Chondrocyte (in vitro differentiated cells): ENCODE results near the gene TBC1D14. TPM values are rescaled to one million over a fixed set of nuclear protein-coding genes. Genes with fewer than 3 reads are reported as not detected.
A peak's percentile ranks its signal among the peaks of the same experiment; 100 is the strongest.

Experiments
- DNase-seq: peaks from one replicate; pipeline ENCODE4 v3.0.0; 2021; ENCODE audit warnings: mixed read lengths, low spot score
- H3K27ac Mint-ChIP-seq: one replicate; pipeline ENCODE4 v1.8.0; 2021; ENCODE audit warnings: mild to moderate bottlenecking, moderate library complexity, mixed read lengths; ENCODE audit not compliant: unreplicated experiment
- H3K27me3 Mint-ChIP-seq: 2 replicates; pipeline ENCODE4 v1.8.0; 2021; ENCODE audit warnings: low read depth, mixed read lengths
- H3K36me3 Mint-ChIP-seq: 2 replicates; pipeline ENCODE4 v1.8.0; 2021; ENCODE audit warnings: low read depth, mixed read lengths
- H3K4me1 Mint-ChIP-seq: 2 replicates; pipeline ENCODE4 v1.8.0; 2021; ENCODE audit warnings: low read depth, mild to moderate bottlenecking, mixed read lengths
- H3K4me3 Mint-ChIP-seq: one replicate; pipeline ENCODE4 v1.8.0; 2021; ENCODE audit warnings: mild to moderate bottlenecking, moderate library complexity, mixed read lengths; ENCODE audit not compliant: unreplicated experiment
- H3K9me3 Mint-ChIP-seq: 2 replicates; pipeline ENCODE4 v1.8.0; 2021; ENCODE audit warnings: low read depth, mixed read lengths
- CTCF ChIP-seq: fragments of 200-600 bp; sonication (generic); IDR thresholded peaks from 2 replicates; pipeline ENCODE4 v1.5.0; 2021; ENCODE audit warnings: antibody characterized with exemption, mild to moderate bottlenecking, moderate library complexity
- total RNA-seq: library from RNA; stranded (reverse); gene quantifications from 3 replicates; pipeline ENCODE4 v1.2.1, GENCODE V29; 2021

The TBC1D14 gene
- total RNA-seq, 1 donor from 2014 or later, result 25.2 TPM

GRCh38 chr4:6996481-6996880, 86.9 kb downstream of the TBC1D14 start:
- H3K4me3 Mint-ChIP-seq, result no peak overlapping the region
- H3K36me3 Mint-ChIP-seq, result peaks cover 23% of the 10 kb centered on the region
- DNase-seq, result no peak
- H3K27ac Mint-ChIP-seq, result no peak overlapping the region
- no peaks in the 10 kb centered on the region for H3K9me3 Mint-ChIP-seq
- H3K4me1 Mint-ChIP-seq, result peaks cover 11% of the 10 kb centered on the region
- no peak for TF ChIP-seq CTCF
- H3K27me3 Mint-ChIP-seq, result no peaks in the 10 kb centered on the region

- Mint-ChIP-seq H3K27me3 (no peaks in the 10 kb centered on the region), H3K4me3 (no peak overlapping the region), H3K27ac (peak overlapping the region; percentile 22), H3K9me3 (no peaks in the 10 kb centered on the region), H3K36me3 (peaks cover 32% of the 10 kb centered on the region), H3K4me1 (no peaks in the 10 kb centered on the region)
- no peak for TF ChIP-seq CTCF
- DNase-seq, result no peak
These were observed 89.8 kb downstream of the TBC1D14 start for GRCh38 chr4:6999172-7000086.

- DNase-seq, result no peak
- H3K4me1 Mint-ChIP-seq, result no peaks in the 10 kb centered on the region
- H3K4me3 Mint-ChIP-seq, result no peak overlapping the region
- TF ChIP-seq CTCF, result no peak
- peak overlapping the region; percentile 3 for H3K27ac Mint-ChIP-seq
- H3K27me3 Mint-ChIP-seq, result no peaks in the 10 kb centered on the region
- H3K36me3 Mint-ChIP-seq, result peaks cover 33% of the 10 kb centered on the region
- no peaks in the 10 kb centered on the region for H3K9me3 Mint-ChIP-seq
These were observed 91.0 kb downstream of the TBC1D14 start for GRCh38 chr4:7000421-7001176.

GRCh38 chr4:7001271-7001670, 91.6 kb downstream of the TBC1D14 start:
- DNase-seq, result no peak
- H3K4me3 Mint-ChIP-seq, result no peak overlapping the region
- no peak overlapping the region for H3K27ac Mint-ChIP-seq
- H3K27me3 Mint-ChIP-seq, result no peaks in the 10 kb centered on the region
- no peak for TF ChIP-seq CTCF
- peaks cover 33% of the 10 kb centered on the region for H3K36me3 Mint-ChIP-seq
- H3K4me1 Mint-ChIP-seq, result no peaks in the 10 kb centered on the region
- H3K9me3 Mint-ChIP-seq, result no peaks in the 10 kb centered on the region

GRCh38 chr4:7002336-7002735, 92.7 kb downstream of the TBC1D14 start:
- Mint-ChIP-seq H3K4me1 (no peaks in the 10 kb centered on the region), H3K36me3 (peaks cover 33% of the 10 kb centered on the region), H3K27ac (no peak overlapping the region), H3K27me3 (no peaks in the 10 kb centered on the region), H3K9me3 (no peaks in the 10 kb centered on the region), H3K4me3 (no peak overlapping the region)
- DNase-seq, result no peak
- TF ChIP-seq CTCF, result no peak
